ENCODE results near the gene OR8H2.
"Not testable (repeated sequence)": the region's sequence is repeated elsewhere in the genome, so short reads cannot be mapped to it uniquely, and the experiment has no call there.

- not testable (repeated sequence) for TF ChIP-seq CTCF (IDR thresholded peaks at IDR 0.05); POLR2A (IDR thresholded peaks at IDR 0.05; ENCODE audit: low read depth); POLR2AphosphoS5 (IDR thresholded peaks at IDR 0.05)
Measured at GRCh38 chr11:56143681-56144080, 40.2 kb downstream of the OR8H2 start.

All from esophagus muscularis mucosa (tissue), 3 donors.